Liver (tissue), 3 donors: ENCODE measurements around the gene FILIP1L.

Experiments used
- FOXA1 ChIP-seq: IDR thresholded peaks from 2 replicates; pipeline ENCODE4 v1.6.1; 2016; ENCODE audit warnings: antibody characterized with exemption
- GABPA ChIP-seq, 2 donors: IDR thresholded peaks in 1 of 2; conservative IDR thresholded peaks in 1 of 2; 2 replicates each; pipeline ENCODE4 v1.6.1; 2016; ENCODE audit warnings: antibody characterized with exemption in 2 of 2, mild to moderate bottlenecking in 1 of 2, moderate library complexity in 1 of 2
- JUND ChIP-seq, 2 donors: IDR thresholded peaks; 2 replicates each; pipeline ENCODE4 v1.6.1; 2016; ENCODE audit warnings: antibody characterized with exemption in 2 of 2
- RAD21 ChIP-seq, 2 donors: IDR thresholded peaks; 2 replicates each; pipeline ENCODE4 v1.6.1; 2016; ENCODE audit warnings: antibody characterized with exemption in 2 of 2, mild to moderate bottlenecking in 2 of 2
- SP1 ChIP-seq: IDR thresholded peaks from 2 replicates; pipeline ENCODE4 v1.6.1; 2018; ENCODE audit warnings: antibody characterized with exemption, mild to moderate bottlenecking
- TAF1 ChIP-seq: conservative IDR thresholded peaks from 2 replicates; pipeline ENCODE4 v1.6.1; 2016; ENCODE audit warnings: antibody characterized with exemption, mild to moderate bottlenecking
- YY1 ChIP-seq: IDR thresholded peaks from 2 replicates; pipeline ENCODE4 v1.6.1; 2016; ENCODE audit warnings: antibody characterized with exemption, mild to moderate bottlenecking
- TF ChIP-seq, protein P1 (sequence below): fragments of 150-350 bp; IDR thresholded peaks from 2 replicates; pipeline ENCODE4 v1.5.1; 2017; ENCODE audit warnings: improper control_type of control experiment, low read depth, low read length; ENCODE audit not compliant: missing input control
- TF ChIP-seq, protein P2 (sequence below): IDR thresholded peaks from 2 replicates; pipeline ENCODE4 v1.6.1; 2016; ENCODE audit warnings: antibody characterized with exemption, mild to moderate bottlenecking
- TF ChIP-seq, protein P3 (sequence below): IDR thresholded peaks from 2 replicates; pipeline ENCODE4 v1.6.1; 2016; ENCODE audit warnings: antibody characterized with exemption
- TF ChIP-seq, protein P4 (sequence below): IDR thresholded peaks from 2 replicates; pipeline ENCODE4 v1.6.1; 2016; ENCODE audit warnings: antibody characterized with exemption
- donor health status: healthy.
- donor health status: healthy.

DNA sequence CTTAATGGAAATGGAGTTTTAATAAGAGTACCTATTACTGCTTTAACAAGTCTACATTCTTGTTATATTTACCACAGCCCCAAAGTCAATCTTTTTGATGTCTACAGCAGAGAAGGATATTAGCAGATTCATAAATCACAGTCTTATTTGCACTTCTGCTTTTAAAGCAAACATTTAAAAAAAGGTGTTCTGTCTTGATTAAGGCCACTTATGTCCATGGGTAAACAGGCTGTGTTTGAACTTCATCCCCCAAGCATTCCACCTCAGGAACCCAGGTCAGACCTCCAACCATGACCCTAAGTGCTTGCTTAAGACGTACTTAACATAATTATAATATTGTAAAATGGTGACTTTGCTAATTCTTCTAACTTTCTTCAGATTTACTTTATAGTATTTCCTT is 183.2 kb downstream of the FILIP1L start:
- TF ChIP-seq, protein P1, sequence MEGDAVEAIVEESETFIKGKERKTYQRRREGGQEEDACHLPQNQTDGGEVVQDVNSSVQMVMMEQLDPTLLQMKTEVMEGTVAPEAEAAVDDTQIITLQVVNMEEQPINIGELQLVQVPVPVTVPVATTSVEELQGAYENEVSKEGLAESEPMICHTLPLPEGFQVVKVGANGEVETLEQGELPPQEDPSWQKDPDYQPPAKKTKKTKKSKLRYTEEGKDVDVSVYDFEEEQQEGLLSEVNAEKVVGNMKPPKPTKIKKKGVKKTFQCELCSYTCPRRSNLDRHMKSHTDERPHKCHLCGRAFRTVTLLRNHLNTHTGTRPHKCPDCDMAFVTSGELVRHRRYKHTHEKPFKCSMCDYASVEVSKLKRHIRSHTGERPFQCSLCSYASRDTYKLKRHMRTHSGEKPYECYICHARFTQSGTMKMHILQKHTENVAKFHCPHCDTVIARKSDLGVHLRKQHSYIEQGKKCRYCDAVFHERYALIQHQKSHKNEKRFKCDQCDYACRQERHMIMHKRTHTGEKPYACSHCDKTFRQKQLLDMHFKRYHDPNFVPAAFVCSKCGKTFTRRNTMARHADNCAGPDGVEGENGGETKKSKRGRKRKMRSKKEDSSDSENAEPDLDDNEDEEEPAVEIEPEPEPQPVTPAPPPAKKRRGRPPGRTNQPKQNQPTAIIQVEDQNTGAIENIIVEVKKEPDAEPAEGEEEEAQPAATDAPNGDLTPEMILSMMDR = no peak
- TF ChIP-seq, protein P2, sequence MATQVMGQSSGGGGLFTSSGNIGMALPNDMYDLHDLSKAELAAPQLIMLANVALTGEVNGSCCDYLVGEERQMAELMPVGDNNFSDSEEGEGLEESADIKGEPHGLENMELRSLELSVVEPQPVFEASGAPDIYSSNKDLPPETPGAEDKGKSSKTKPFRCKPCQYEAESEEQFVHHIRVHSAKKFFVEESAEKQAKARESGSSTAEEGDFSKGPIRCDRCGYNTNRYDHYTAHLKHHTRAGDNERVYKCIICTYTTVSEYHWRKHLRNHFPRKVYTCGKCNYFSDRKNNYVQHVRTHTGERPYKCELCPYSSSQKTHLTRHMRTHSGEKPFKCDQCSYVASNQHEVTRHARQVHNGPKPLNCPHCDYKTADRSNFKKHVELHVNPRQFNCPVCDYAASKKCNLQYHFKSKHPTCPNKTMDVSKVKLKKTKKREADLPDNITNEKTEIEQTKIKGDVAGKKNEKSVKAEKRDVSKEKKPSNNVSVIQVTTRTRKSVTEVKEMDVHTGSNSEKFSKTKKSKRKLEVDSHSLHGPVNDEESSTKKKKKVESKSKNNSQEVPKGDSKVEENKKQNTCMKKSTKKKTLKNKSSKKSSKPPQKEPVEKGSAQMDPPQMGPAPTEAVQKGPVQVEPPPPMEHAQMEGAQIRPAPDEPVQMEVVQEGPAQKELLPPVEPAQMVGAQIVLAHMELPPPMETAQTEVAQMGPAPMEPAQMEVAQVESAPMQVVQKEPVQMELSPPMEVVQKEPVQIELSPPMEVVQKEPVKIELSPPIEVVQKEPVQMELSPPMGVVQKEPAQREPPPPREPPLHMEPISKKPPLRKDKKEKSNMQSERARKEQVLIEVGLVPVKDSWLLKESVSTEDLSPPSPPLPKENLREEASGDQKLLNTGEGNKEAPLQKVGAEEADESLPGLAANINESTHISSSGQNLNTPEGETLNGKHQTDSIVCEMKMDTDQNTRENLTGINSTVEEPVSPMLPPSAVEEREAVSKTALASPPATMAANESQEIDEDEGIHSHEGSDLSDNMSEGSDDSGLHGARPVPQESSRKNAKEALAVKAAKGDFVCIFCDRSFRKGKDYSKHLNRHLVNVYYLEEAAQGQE = no peak
- TF ChIP-seq RAD21 (IDR thresholded peaks at IDR 0.05) (no peak), FOXA1 (no peak), TAF1 (no peak), JUND (IDR thresholded peaks at IDR 0.05) (no peak), GABPA (IDR thresholded peaks at IDR 0.05 in 1 of 2, conservative IDR thresholded peaks at IDR 0.05 in 1 of 2) (no peak), YY1 (no peak), SP1 (no peak)
- TF ChIP-seq, protein P3, sequence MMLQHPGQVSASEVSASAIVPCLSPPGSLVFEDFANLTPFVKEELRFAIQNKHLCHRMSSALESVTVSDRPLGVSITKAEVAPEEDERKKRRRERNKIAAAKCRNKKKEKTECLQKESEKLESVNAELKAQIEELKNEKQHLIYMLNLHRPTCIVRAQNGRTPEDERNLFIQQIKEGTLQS = no peak
- TF ChIP-seq, protein P4, sequence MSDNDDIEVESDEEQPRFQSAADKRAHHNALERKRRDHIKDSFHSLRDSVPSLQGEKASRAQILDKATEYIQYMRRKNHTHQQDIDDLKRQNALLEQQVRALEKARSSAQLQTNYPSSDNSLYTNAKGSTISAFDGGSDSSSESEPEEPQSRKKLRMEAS = no peak
